H9 (cell line): Measurements from ENCODE around the gene BCAS3. TPM values are rescaled to one million over a fixed set of nuclear protein-coding genes. Genes with fewer than 3 reads are reported as not detected.

Source experiments
- DNase-seq: peaks from one replicate; pipeline ENCODE4 v3.0.0-alpha.2; 2017
- H2AFZ ChIP-seq: one replicate; pipeline ENCODE4 v1.6.1; 2013; ENCODE audit warnings: mild to moderate bottlenecking, low read length, control low read depth, moderate library complexity
- H2AK5ac ChIP-seq: 2 replicates; pipeline ENCODE4 v1.6.1; 2013; ENCODE audit warnings: low read length, control low read depth, mixed read lengths; ENCODE audit not compliant: insufficient read length
- H2BK120ac ChIP-seq: one replicate; pipeline ENCODE4 v1.6.1; 2013; ENCODE audit warnings: low read depth, mild to moderate bottlenecking, low read length, control low read depth, inconsistent platforms; ENCODE audit not compliant: poor library complexity, severe bottlenecking
- H2BK12ac ChIP-seq: 2 replicates; pipeline ENCODE4 v1.6.1; 2013; ENCODE audit warnings: low read length, control low read depth, mixed read lengths, low read depth; ENCODE audit not compliant: insufficient read length
- H2BK15ac ChIP-seq: 2 replicates; pipeline ENCODE4 v1.6.1; 2013; ENCODE audit warnings: low read depth, low read length, control low read depth
- H2BK20ac ChIP-seq: one replicate; pipeline ENCODE4 v1.6.1; 2013; ENCODE audit warnings: low read depth, mild to moderate bottlenecking, low read length, control low read depth, inconsistent platforms; ENCODE audit not compliant: poor library complexity, severe bottlenecking
- H2BK5ac ChIP-seq: 2 replicates; pipeline ENCODE4 v1.6.1; 2013; ENCODE audit warnings: low read length, control low read depth, mixed read lengths; ENCODE audit not compliant: insufficient read length
- H3K14ac ChIP-seq: 2 replicates; pipeline ENCODE4 v1.6.1; 2013; ENCODE audit warnings: low read length, control low read depth; ENCODE audit not compliant: insufficient read depth
- H3K18ac ChIP-seq: 2 replicates; pipeline ENCODE4 v1.6.1; 2013; ENCODE audit warnings: low read depth, mild to moderate bottlenecking, mixed read lengths, low read length, control low read depth; ENCODE audit not compliant: insufficient read length
- H3K23ac ChIP-seq: 2 replicates; pipeline ENCODE4 v1.6.1; 2013; ENCODE audit warnings: low read length, control low read depth, mixed read lengths, low read depth; ENCODE audit not compliant: insufficient read length
- H3K23me2 ChIP-seq: 2 replicates; pipeline ENCODE4 v1.6.1; 2013; ENCODE audit warnings: low read depth, mild to moderate bottlenecking, mixed read lengths, low read length, control low read depth; ENCODE audit not compliant: insufficient read length, poor library complexity, severe bottlenecking
- H3K27ac ChIP-seq: 2 replicates; pipeline ENCODE4 v1.5.1; 2013; ENCODE audit warnings: low read length, control low read depth, mixed read lengths, low read depth; ENCODE audit not compliant: insufficient read length
- H3K27me3 ChIP-seq: 2 replicates; pipeline ENCODE4 v1.6.1; 2013; ENCODE audit warnings: low read length, control low read depth, inconsistent platforms; ENCODE audit not compliant: insufficient read depth
- H3K4ac ChIP-seq: 2 replicates; pipeline ENCODE4 v1.6.1; 2013; ENCODE audit warnings: low read depth, mild to moderate bottlenecking, control low read depth, inconsistent platforms, low read length, moderate library complexity
- H3K4me1 ChIP-seq: 2 replicates; pipeline ENCODE4 v1.6.1; 2013; ENCODE audit warnings: low read length, control low read depth, inconsistent platforms; ENCODE audit not compliant: insufficient read depth
- H3K4me2 ChIP-seq: 2 replicates; pipeline ENCODE4 v1.6.1; 2013; ENCODE audit warnings: low read length, control low read depth, mixed read lengths; ENCODE audit not compliant: insufficient read length, insufficient read depth
- H3K56ac ChIP-seq: 2 replicates; pipeline ENCODE4 v1.6.1; 2013; ENCODE audit warnings: low read depth, mild to moderate bottlenecking, mixed read lengths, low read length, control low read depth; ENCODE audit not compliant: insufficient read length
- H3K79me1 ChIP-seq: 2 replicates; pipeline ENCODE4 v1.6.1; 2013; ENCODE audit warnings: low read depth, mild to moderate bottlenecking, moderate library complexity, low read length, control low read depth, inconsistent platforms; ENCODE audit not compliant: insufficient read depth, poor library complexity, severe bottlenecking
- H3K79me2 ChIP-seq: 2 replicates; pipeline ENCODE4 v1.6.1; 2013; ENCODE audit warnings: low read length, control low read depth, inconsistent platforms; ENCODE audit not compliant: insufficient read depth
- H3K9ac ChIP-seq: 2 replicates; pipeline ENCODE4 v1.6.1; 2013; ENCODE audit warnings: low read length, control low read depth, mixed read lengths; ENCODE audit not compliant: insufficient read length; ENCODE audit errors: extremely low read depth
- H3K9me3 ChIP-seq: one replicate; pipeline ENCODE4 v1.6.1; 2013; ENCODE audit warnings: low read depth, low read length, inconsistent platforms; ENCODE audit not compliant: control insufficient read depth
- H3T11ph ChIP-seq: one replicate; pipeline ENCODE4 v1.6.1; 2013; ENCODE audit warnings: mild to moderate bottlenecking, low read length, control low read depth, inconsistent platforms
- H4K20me1 ChIP-seq: one replicate; pipeline ENCODE4 v1.6.1; 2013; ENCODE audit not compliant: control insufficient read depth, insufficient read length, insufficient read depth
- H4K5ac ChIP-seq: 2 replicates; pipeline ENCODE4 v1.6.1; 2013; ENCODE audit warnings: low read depth, mild to moderate bottlenecking, mixed read lengths, low read length, control low read depth; ENCODE audit not compliant: insufficient read length
- H4K8ac ChIP-seq: replicated peaks from 2 replicates; pipeline ENCODE4 v1.6.1; 2013; ENCODE audit warnings: low read length, control low read depth, mixed read lengths, low read depth; ENCODE audit not compliant: insufficient read length
- H4K91ac ChIP-seq: 2 replicates; pipeline ENCODE4 v1.6.1; 2013; ENCODE audit warnings: low read depth, mild to moderate bottlenecking, moderate library complexity, mixed read lengths, low read length, control low read depth; ENCODE audit not compliant: insufficient read length
- H3K27ac Mint-ChIP-seq, 3 experiments: 2 replicates in 2 of 3; 3 replicates in 1 of 3; pipeline ENCODE4 v1.8.0; 2020 to 2021; ENCODE audit warnings: mixed read lengths in 3 of 3, mild to moderate bottlenecking in 1 of 3, moderate library complexity in 1 of 3
- H3K27me3 Mint-ChIP-seq: 2 replicates; pipeline ENCODE4 v1.8.0; 2021; ENCODE audit warnings: low read depth, mild to moderate bottlenecking, moderate library complexity, mixed read lengths
- H3K36me3 Mint-ChIP-seq, 3 experiments: 2 replicates in 2 of 3; 3 replicates in 1 of 3; pipeline ENCODE4 v1.8.0; 2020 to 2021; ENCODE audit warnings: low read depth in 3 of 3, mixed read lengths in 3 of 3; ENCODE audit not compliant: insufficient read depth in 1 of 3
- H3K4me1 Mint-ChIP-seq, 2 experiments: 2 replicates each; pipeline ENCODE4 v1.8.0; 2020; ENCODE audit warnings: mixed read lengths in 2 of 2
- H3K4me3 Mint-ChIP-seq, 2 experiments: 2 replicates in 1 of 2; 3 replicates in 1 of 2; pipeline ENCODE4 v1.8.0; 2020 to 2021; ENCODE audit warnings: mild to moderate bottlenecking in 2 of 2, mixed read lengths in 2 of 2, moderate library complexity in 1 of 2
- H3K9me3 Mint-ChIP-seq, 2 experiments: 2 replicates in 1 of 2; 3 replicates in 1 of 2; pipeline ENCODE4 v1.8.0; 2020; ENCODE audit warnings: mild to moderate bottlenecking in 2 of 2, mixed read lengths in 2 of 2, moderate library complexity in 1 of 2
- CTCF ChIP-seq: fragments of 200-600 bp; sonication (generic); conservative IDR thresholded peaks from 3 replicates; pipeline ENCODE4 v1.8.0; 2021; ENCODE audit warnings: antibody characterized with exemption, mild to moderate bottlenecking
- WGBS: extraction: QIAGEN DNeasy Blood & Tissue Kit; methylation state at CpG from one replicate; pipeline ENCODE4 v1.1.7; 2013; ENCODE audit warnings: missing lambda C conversion rate, low lambda C conversion rate, mixed read lengths; ENCODE audit not compliant: insufficient read length; ENCODE audit errors: extremely low coverage; 5-methylcytosine and 5-hydroxymethylcytosine counted together
- total RNA-seq: library from RNA; stranded (reverse); gene quantifications from 2 replicates; pipeline ENCODE4 v1.2.1, GENCODE V29; 2021

Gene BCAS3
- total RNA-seq, 1 experiment from 2014 or later = 22.4 TPM

- H3K23ac ChIP-seq = no peak overlapping the region
- DNase-seq = no peak
- Mint-ChIP-seq H3K27me3 (no peaks in the 10 kb centered on the region), H3K4me3 (no peak overlapping the region), H3K36me3 (no peaks in the 10 kb centered on the region), H3K4me1 (peaks cover 7% of the 10 kb centered on the region in 2 experiments; a peak in 3 of 4 replicates), H3K9me3 (no peaks in the 10 kb centered on the region), H3K27ac (no peak overlapping the region)
- WGBS = no CpG with 5 or more reads among the region's 1 CpG
- H3K9ac ChIP-seq = no peak overlapping the region
- no peak overlapping the region for H3K4ac ChIP-seq
- H3K27ac ChIP-seq = no peak overlapping the region
- no peak overlapping the region for H4K91ac ChIP-seq
- no peak overlapping the region for H4K5ac ChIP-seq
- TF ChIP-seq CTCF = no peak
- H3K27me3 ChIP-seq = no peaks in the 10 kb centered on the region
- no peak overlapping the region for H2BK15ac ChIP-seq
- H2AK5ac ChIP-seq = no peak overlapping the region
- no peaks in the 10 kb centered on the region for H3K79me1 ChIP-seq
- no peaks in the 10 kb centered on the region for H3K9me3 ChIP-seq
- H3K56ac ChIP-seq = no peak overlapping the region
- no peak overlapping the region for H3K18ac ChIP-seq
- H3T11ph ChIP-seq = no peak overlapping the region
- H2BK12ac ChIP-seq = no peak overlapping the region
- H2BK5ac ChIP-seq = no peak overlapping the region
- no peak overlapping the region for H2BK120ac ChIP-seq
- no peaks in the 10 kb centered on the region for H3K79me2 ChIP-seq
- no peak overlapping the region for H2AFZ ChIP-seq
- no peak overlapping the region for H3K14ac ChIP-seq
- H3K4me1 ChIP-seq = no peaks in the 10 kb centered on the region
- no peak overlapping the region for H4K8ac ChIP-seq
- H3K4me2 ChIP-seq = no peak overlapping the region
- no peak overlapping the region for H2BK20ac ChIP-seq
- H4K20me1 ChIP-seq = no peaks in the 10 kb centered on the region
- H3K23me2 ChIP-seq = no peaks in the 10 kb centered on the region
Observed at GRCh38 chr17:61124562-61124961, 446.9 kb downstream of the BCAS3 start.
